Right ventricle myocardium inferior (tissue), 1 donor: ENCODE results near the gene FAM110D. TPM values are rescaled to one million over a fixed set of nuclear protein-coding genes. Genes with fewer than 3 reads are reported as not detected.

Experiments used
- ATAC-seq: fragments of 200-7000 bp; cut with Tn5 transposase; one replicate; pipeline ENCODE4 v1.9.1; 2020; ENCODE audit warnings: mild to moderate bottlenecking, moderate library complexity
- DNase-seq: peaks from one replicate; pipeline ENCODE4 v3.0.0; 2021; ENCODE audit errors: missing footprints
- intact Hi-C: fragments of 100-400 bp; cut with DNase I; formaldehyde crosslinking; loops from one replicate; pipeline ENCODE4 v1.11.0; 2022
- total RNA-seq: library from RNA; stranded (reverse); fragmentation: NEBNext Ultra II Directional; extraction: Animal tissue kit (Norgen Biotek cat#: 25700); gene quantifications from one replicate; pipeline ENCODE4 v1.2.1, GENCODE V29; 2021
- donor health status: DM: no; HTN: yes; CAD: no; lungs with severe emphysema.

FAM110D gene
- total RNA-seq, 1 donor from 2014 or later: 4.0 TPM

- intact Hi-C loops: no loop called here
- ATAC-seq (no peak), DNase-seq (no peak)
Measured at GRCh38 chr1:26212726-26213125, 53.8 kb downstream of the FAM110D start.

- ATAC-seq: no peak
- intact Hi-C loops: no loop called here
- DNase-seq: no peak
Measured at GRCh38 chr1:26213335-26213905, 54.5 kb downstream of the FAM110D start.

Other genes with a start within 250 kb of the FAM110D start
- 9.7 TPM for gene PAFAH2, start 161.0 kb upstream of the FAM110D start, total RNA-seq
- gene EXTL1, start 137.3 kb upstream of the FAM110D start, total RNA-seq: 11.2 TPM
- 4.0 TPM for gene SLC30A2, start 113.0 kb upstream of the FAM110D start, total RNA-seq
- gene TRIM63, start 91.4 kb upstream of the FAM110D start, total RNA-seq: 212 TPM
- gene PDIK1L, start 47.3 kb upstream of the FAM110D start, total RNA-seq: 4.0 TPM
- not detected for gene C1orf232, start 9.9 kb downstream of the FAM110D start, total RNA-seq
- 14.9 TPM for gene ZNF593, start 10.8 kb downstream of the FAM110D start, total RNA-seq
- gene ZNF593OS, start 12.8 kb downstream of the FAM110D start, total RNA-seq: not detected
- gene CNKSR1, start 18.4 kb downstream of the FAM110D start, total RNA-seq: 1.8 TPM
- not detected for gene CATSPER4, start 31.5 kb downstream of the FAM110D start, total RNA-seq
- gene CEP85, start 75.1 kb downstream of the FAM110D start, total RNA-seq: 73.6 TPM
- gene SH3BGRL3, start 121.0 kb downstream of the FAM110D start, total RNA-seq: 50.5 TPM
- 9.5 TPM for gene UBXN11, start 147.6 kb downstream of the FAM110D start, total RNA-seq
- gene CD52, start 158.9 kb downstream of the FAM110D start, total RNA-seq: 6.5 TPM
- not detected for gene CRYBG2, start 195.1 kb downstream of the FAM110D start, total RNA-seq
- gene ZNF683, start 213.7 kb downstream of the FAM110D start, total RNA-seq: 0.14 TPM